Measurements from ENCODE around the gene TPST1.

GRCh38 chr7:66348959-66349358 is 143.8 kb downstream of the TPST1 start:
- TF ChIP-seq CTCF (IDR thresholded peaks at IDR 0.05 in 4 of 5, conservative IDR thresholded peaks at IDR 0.05 in 1 of 5) (no peak), POLR2A (IDR thresholded peaks at IDR 0.05) (no peak)
